H1 (cell line): ENCODE measurements around the gene PTPRH. TPM values are rescaled to one million over a fixed set of nuclear protein-coding genes. Genes with fewer than 3 reads are reported as not detected.

Experiments used
- CTCF ChIA-PET: fragments of 300-600 bp; sonication (Branson Sonifier 250); formaldehyde crosslinking; loops from one replicate; lab custom pipeline; 2021; ENCODE audit not compliant: partially characterized antibody; lab: Charles Lee
- POLR2A ChIA-PET: fragments of 300-600 bp; sonication (Branson Sonifier 250); formaldehyde crosslinking; loops from one replicate; lab custom pipeline; 2021; ENCODE audit warnings: inconsistent platforms; ENCODE audit not compliant: partially characterized antibody; lab: Charles Lee
- DNase-seq, 2 experiments: peaks; one replicate each; pipeline versions ENCODE4 v3.0.0 to v3.0.0-alpha.2; 2010 to 2022; ENCODE audit warnings: low spot score in 2 of 2, low read depth in 1 of 2, mixed read lengths in 1 of 2
- FAIRE-seq: peaks from 2 replicates; lab custom pipeline; 2011; peaks lifted over from hg19 to GRCh38; lab: Jason Lieb, UNC
- H2AFZ ChIP-seq: 2 replicates; pipeline ENCODE4 v1.8.1; 2012; ENCODE audit warnings: low read length, inconsistent platforms
- H2AK5ac ChIP-seq: 2 replicates; pipeline ENCODE4 v1.6.1; 2013; ENCODE audit warnings: low read depth, low read length
- H2BK120ac ChIP-seq: replicated peaks from 2 replicates; pipeline ENCODE3; 2013; ENCODE audit warnings: low read depth, low read length, inconsistent platforms
- H2BK12ac ChIP-seq: 2 replicates; pipeline ENCODE4 v1.6.1; 2013; ENCODE audit warnings: low read depth, low read length
- H2BK15ac ChIP-seq: 2 replicates; pipeline ENCODE4 v1.6.1; 2013; ENCODE audit warnings: low read length
- H2BK20ac ChIP-seq: 2 replicates; pipeline ENCODE4 v1.6.1; 2013; ENCODE audit warnings: low read length
- H2BK5ac ChIP-seq: 2 replicates; pipeline ENCODE4 v1.6.1; 2013; ENCODE audit warnings: low read depth, low read length
- H3K14ac ChIP-seq: 2 replicates; pipeline ENCODE4 v1.6.1; 2013; ENCODE audit warnings: inconsistent platforms; ENCODE audit not compliant: insufficient read length
- H3K18ac ChIP-seq: 2 replicates; pipeline ENCODE4 v1.6.1; 2013; ENCODE audit warnings: low read length; ENCODE audit errors: extremely low read depth
- H3K23ac ChIP-seq: 2 replicates; pipeline ENCODE4 v1.6.1; 2013; ENCODE audit warnings: inconsistent platforms; ENCODE audit not compliant: insufficient read length
- H3K23me2 ChIP-seq: 2 replicates; pipeline ENCODE4 v1.6.1; 2013; ENCODE audit warnings: low read depth, low read length
- H3K27ac ChIP-seq: 2 replicates; pipeline ENCODE4 v1.6.1; 2011; ENCODE audit warnings: low read depth, low read length, inconsistent platforms
- H3K27me3 ChIP-seq, 4 experiments: replicated peaks in 1 of 4; 1 replicate in 1 of 4; 2 replicates in 3 of 4; pipeline versions ENCODE4 v1.6.1 to v1.8.1; 2011 to 2013; ENCODE audit warnings: low read length in 3 of 4, mild to moderate bottlenecking in 3 of 4, inconsistent platforms in 2 of 4, mixed read lengths in 2 of 4, moderate library complexity in 1 of 4; ENCODE audit not compliant: control insufficient read depth in 3 of 4, insufficient read depth in 3 of 4; ENCODE audit errors: extremely low read depth in 1 of 4
- H3K36me3 ChIP-seq, 4 experiments: 2 replicates each; pipeline versions ENCODE4 v1.6.1 to v1.8.1; 2011 to 2013; ENCODE audit warnings: mild to moderate bottlenecking in 4 of 4, low read length in 3 of 4, moderate library complexity in 2 of 4, control low read depth in 1 of 4, inconsistent platforms in 1 of 4; ENCODE audit not compliant: insufficient read depth in 4 of 4, control insufficient read depth in 2 of 4
- H3K4ac ChIP-seq: replicated peaks from 2 replicates; pipeline ENCODE3; 2013; ENCODE audit warnings: low read length, low read depth, mixed read lengths, inconsistent platforms; ENCODE audit not compliant: insufficient read length
- H3K4me1 ChIP-seq, 4 experiments: replicated peaks in 1 of 4; 1 replicate in 1 of 4; 2 replicates in 3 of 4; pipeline versions ENCODE4 v1.6.1 to v1.8.1; 2011 to 2013; ENCODE audit warnings: low read length in 3 of 4, inconsistent platforms in 2 of 4, mixed read lengths in 1 of 4; ENCODE audit not compliant: insufficient read depth in 4 of 4, control insufficient read depth in 3 of 4
- H3K4me2 ChIP-seq, 2 experiments: 2 replicates each; pipeline versions ENCODE4 v1.6.1 to v1.8.1; 2011 to 2013; ENCODE audit warnings: low read depth in 2 of 2, low read length in 2 of 2, control low read depth in 1 of 2, inconsistent platforms in 1 of 2, mild to moderate bottlenecking in 1 of 2; ENCODE audit not compliant: insufficient read depth in 1 of 2
- H3K4me3 ChIP-seq, 4 experiments: fragments of 200-600, 300-600 bp in 1 of 4; sonication (generic), shearing (Covaris generic), sonication (Bioruptor Twin) in 1 of 4; 2 replicates each; pipeline versions ENCODE4 v1.5.1 to v1.8.1; 2011 to 2016; ENCODE audit warnings: low read length in 4 of 4, low read depth in 3 of 4, control low read depth in 2 of 4, inconsistent platforms in 2 of 4, mild to moderate bottlenecking in 2 of 4, mixed read lengths in 1 of 4, moderate library complexity in 1 of 4; ENCODE audit not compliant: insufficient read depth in 2 of 4; ENCODE audit errors: extremely low read depth in 1 of 4
- H3K56ac ChIP-seq: replicated peaks from 2 replicates; pipeline ENCODE3; 2013; ENCODE audit warnings: low read depth, mild to moderate bottlenecking, mixed read lengths, low read length, inconsistent platforms; ENCODE audit not compliant: insufficient read length
- H3K79me1 ChIP-seq: 2 replicates; pipeline ENCODE4 v1.6.1; 2013; ENCODE audit warnings: low read depth, low read length, control low read depth
- H3K79me2 ChIP-seq, 2 experiments: 2 replicates each; pipeline versions ENCODE4 v1.6.1 to v1.8.1; 2012 to 2013; ENCODE audit warnings: low read length in 2 of 2, mild to moderate bottlenecking in 2 of 2, inconsistent platforms in 1 of 2; ENCODE audit not compliant: insufficient read depth in 2 of 2, control insufficient read depth in 1 of 2
- H3K9ac ChIP-seq, 4 experiments: replicated peaks in 1 of 4; 1 replicate in 1 of 4; 2 replicates in 3 of 4; pipeline versions ENCODE4 v1.6.1 to v1.8.1; 2011 to 2013; ENCODE audit warnings: low read depth in 3 of 4, low read length in 3 of 4, control low read depth in 2 of 4, mild to moderate bottlenecking in 2 of 4, moderate library complexity in 2 of 4, inconsistent platforms in 1 of 4; ENCODE audit errors: extremely low read depth in 1 of 4
- H3K9me3 ChIP-seq, 2 experiments: 2 replicates each; pipeline versions ENCODE4 v1.6.1 to v1.8.1; 2012 to 2013; ENCODE audit warnings: mild to moderate bottlenecking in 2 of 2, moderate library complexity in 2 of 2, control low read depth in 1 of 2, inconsistent platforms in 1 of 2, low read depth in 1 of 2, low read length in 1 of 2, mixed read lengths in 1 of 2; ENCODE audit not compliant: insufficient read depth in 2 of 2
- H4K20me1 ChIP-seq, 2 experiments: replicated peaks in 1 of 2; 2 replicates each; pipeline versions ENCODE3 to v1.8.1; 2011 to 2013; ENCODE audit warnings: inconsistent platforms in 2 of 2, low read length in 2 of 2, mild to moderate bottlenecking in 1 of 2; ENCODE audit not compliant: insufficient read depth in 2 of 2, control insufficient read depth in 1 of 2
- H4K5ac ChIP-seq: 2 replicates; pipeline ENCODE4 v1.6.1; 2013; ENCODE audit warnings: low read length, low read depth, mixed read lengths, inconsistent platforms; ENCODE audit not compliant: insufficient read length
- H4K8ac ChIP-seq: 2 replicates; pipeline ENCODE4 v1.8.0; 2013; ENCODE audit warnings: mild to moderate bottlenecking, moderate library complexity, low read length, inconsistent platforms; ENCODE audit not compliant: insufficient read depth; ENCODE audit errors: extremely low read depth
- H4K91ac ChIP-seq: replicated peaks from 2 replicates; pipeline ENCODE3; 2013; ENCODE audit warnings: low read length, mixed read lengths, inconsistent platforms; ENCODE audit not compliant: insufficient read length
- EP300 ChIP-seq, 2 experiments: IDR thresholded peaks; 1 replicate in 1 of 2; 2 replicates in 1 of 2; pipeline ENCODE4 v1.6.1; 2011 to 2012; ENCODE audit warnings: low read depth in 2 of 2, low read length in 2 of 2, mild to moderate bottlenecking in 2 of 2, borderline replicate concordance in 1 of 2, inconsistent platforms in 1 of 2, moderate library complexity in 1 of 2
- JUN ChIP-seq: IDR thresholded peaks from 2 replicates; pipeline ENCODE4 v1.6.1; 2011; ENCODE audit warnings: low read depth, mild to moderate bottlenecking, improper control_type of control experiment, low read length
- POLR2AphosphoS5 ChIP-seq: IDR thresholded peaks from 2 replicates; pipeline ENCODE4 v1.6.1; 2011; ENCODE audit warnings: low read depth, low read length
- RNF2 ChIP-seq: fragments of 200-900, 300-1000 bp; sonication (generic); IDR thresholded peaks from 2 replicates; pipeline ENCODE4 v1.7.1; 2016; ENCODE audit warnings: borderline replicate concordance, low read depth, mild to moderate bottlenecking, antibody characterized with exemption, low read length; ENCODE audit not compliant: poor library complexity, severe bottlenecking; ENCODE audit errors: missing control alignments
- SAP30 ChIP-seq: fragments of 300-600 bp; sonication (generic); IDR thresholded peaks from 2 replicates; pipeline ENCODE4 v1.7.1; 2012; ENCODE audit warnings: low read length, moderate library complexity, mild to moderate bottlenecking, inconsistent platforms; ENCODE audit not compliant: insufficient read depth, insufficient replicate concordance
- SIN3A ChIP-seq, 2 experiments: IDR thresholded peaks in 1 of 2; conservative IDR thresholded peaks in 1 of 2; 2 replicates each; pipeline ENCODE4 v1.6.1; 2011 to 2012; ENCODE audit warnings: low read length in 2 of 2, improper control_type of control experiment in 1 of 2, low read depth in 1 of 2, mild to moderate bottlenecking in 1 of 2
- SP4 ChIP-seq: IDR thresholded peaks from 2 replicates; pipeline ENCODE4 v1.6.1; 2012; ENCODE audit warnings: low read length, inconsistent platforms
- WGBS, 2 experiments: shearing (Covaris generic) in 1 of 2; methylation state at CpG; one replicate each; pipeline versions ENCODE4 v1.1.6 to v1.1.7; 2013 to 2015; ENCODE audit warnings: low lambda C conversion rate in 2 of 2, mixed read lengths in 2 of 2, inconsistent platforms in 1 of 2, low coverage in 1 of 2, missing lambda C conversion rate in 1 of 2; ENCODE audit not compliant: insufficient replicate concordance in 2 of 2, insufficient coverage in 1 of 2, insufficient read length in 1 of 2; ENCODE audit errors: extremely low coverage in 1 of 2, missing lambda C conversion rate in 1 of 2; 5-methylcytosine and 5-hydroxymethylcytosine counted together
- polyA plus RNA-seq, 7 experiments: library from polyadenylated mRNA; depleted of rRNA in 3 of 7; stranded (reverse) in 5 of 7; unstranded in 2 of 7; fragments of >200 nt in 5 of 7; fragments of 200-250 nt in 2 of 7; gene quantifications; 1 replicate in 5 of 7; 2 replicates in 1 of 7; 4 replicates in 1 of 7; pipeline versions ENCODE4 v1.2.1 to v1.2.3, GENCODE V29; 2011 to 2013; ENCODE audit warnings: missing spikeins in 2 of 7, mixed read lengths in 2 of 7
- total RNA-seq: library from RNA; stranded (reverse); fragmentation: NEBNext Ultra II Directional; extraction: Animal tissue kit (Norgen Biotek cat#: 25700); gene quantifications from 2 replicates; pipeline ENCODE4 v1.2.1, GENCODE V29; 2021
- TF ChIP-seq, protein P1 (sequence below): IDR thresholded peaks from 2 replicates; pipeline ENCODE4 v1.6.1; 2011; ENCODE audit warnings: low read length, improper control_type of control experiment
- TF ChIP-seq, protein P2 (sequence below): IDR thresholded peaks from 2 replicates; pipeline ENCODE4 v1.6.1; 2012; ENCODE audit warnings: inconsistent platforms

Gene PTPRH
- total and polyA plus RNA-seq, 2 of the 8 experiments (the other 6 are each of a cell fraction or from before 2014, with no cell fraction given), result 0.30 to 0.39 TPM

DNA sequence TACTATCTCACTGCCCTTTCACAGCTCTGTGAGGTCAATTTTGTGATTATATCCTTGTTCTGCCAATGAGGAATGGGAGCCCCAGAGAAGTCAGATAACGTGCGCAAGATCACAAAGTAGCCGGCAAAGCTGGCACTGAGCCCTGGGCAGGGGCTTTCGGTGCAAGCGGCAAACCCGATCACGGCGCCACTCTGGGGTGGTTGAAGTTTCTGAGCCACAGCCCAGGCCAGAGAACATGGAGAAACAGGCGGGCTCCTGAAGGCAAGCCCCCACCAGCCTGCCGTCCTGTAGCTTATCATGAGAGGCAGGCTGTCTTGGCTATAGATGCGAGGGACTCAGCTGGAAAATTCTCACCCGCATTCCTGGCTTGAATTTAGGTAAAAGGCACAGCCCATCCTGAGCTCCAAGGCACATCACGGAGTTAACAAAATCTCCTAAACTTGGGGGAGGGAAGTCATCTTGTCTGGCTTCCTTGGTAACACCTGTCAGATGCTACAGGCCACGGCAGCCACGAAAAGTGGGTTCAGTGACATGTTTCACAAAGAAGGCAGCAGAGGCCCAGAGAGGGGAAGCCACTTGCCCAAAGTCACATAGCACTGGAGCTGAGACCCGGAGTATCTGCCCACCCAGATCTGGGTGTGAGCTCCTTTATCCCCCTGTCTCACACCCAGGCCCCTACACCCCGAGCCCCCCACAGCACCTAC lies 72.8 kb downstream of the PTPRH start:
- Histone ChIP-seq H3K27ac (no peak overlapping the region), H3K36me3 (peaks cover 0 to 26% (median 4%) of the 10 kb centered on the region in 4 experiments; a peak in 4 of 8 replicates), H3K27me3 (no peaks in the 10 kb centered on the region), H3K4me2 (no peak overlapping the region), H3K56ac (no peak overlapping the region), H2BK120ac (no peak overlapping the region), H3K79me1 (no peaks in the 10 kb centered on the region), H3K18ac (no peak overlapping the region), H3K23me2 (no peaks in the 10 kb centered on the region), H3K14ac (no peak overlapping the region), H2BK20ac (no peak overlapping the region), H2BK12ac (no peak overlapping the region), H3K4ac (no peak overlapping the region), H3K9me3 (no peaks in the 10 kb centered on the region), H4K5ac (no peak overlapping the region), H2AFZ (no peak overlapping the region), H4K91ac (no peak overlapping the region), H3K4me1 (no peaks in the 10 kb centered on the region; a peak in 1 of 7 replicates), H4K8ac (no peak overlapping the region), H3K4me3 (no peak overlapping the region), H2BK15ac (no peak overlapping the region), H3K79me2 (no peaks in the 10 kb centered on the region), H4K20me1 (no peaks in the 10 kb centered on the region), H3K23ac (no peak overlapping the region), H3K9ac (no peak overlapping the region), H2AK5ac (no peak overlapping the region), H2BK5ac (no peak overlapping the region)
- ChIA-PET CTCF (interaction anchor here (0.7 to 2.1 kb wide), 19 partner anchors 7 to 658 kb away, joined by 3 to 16 read pairs (median 4); partner anchors contain the start of genes DNAAF3, PPP1R12C and TNNT1), POLR2A (interaction anchor here (1.0 to 1.7 kb wide), 5 partner anchors 10 to 55 kb away, joined by 3 to 9 read pairs (median 3); partner anchors contain the start of gene PPP1R12C)
- WGBS, 2 experiments, result 93% methylated on average over 17 of the region's 17 CpGs; no CpG with 5 or more reads in 1 of the 2 experiments
- FAIRE-seq (no peak), DNase-seq (no peak)
- TF ChIP-seq SP4, result no peak
- TF ChIP-seq EP300 (IDR thresholded peaks at IDR 0.05; ENCODE audit: borderline replicate concordance in 1 of 2, low read depth in 2 of 2, low read length in 2 of 2), result no peak
- TF ChIP-seq, protein P1, sequence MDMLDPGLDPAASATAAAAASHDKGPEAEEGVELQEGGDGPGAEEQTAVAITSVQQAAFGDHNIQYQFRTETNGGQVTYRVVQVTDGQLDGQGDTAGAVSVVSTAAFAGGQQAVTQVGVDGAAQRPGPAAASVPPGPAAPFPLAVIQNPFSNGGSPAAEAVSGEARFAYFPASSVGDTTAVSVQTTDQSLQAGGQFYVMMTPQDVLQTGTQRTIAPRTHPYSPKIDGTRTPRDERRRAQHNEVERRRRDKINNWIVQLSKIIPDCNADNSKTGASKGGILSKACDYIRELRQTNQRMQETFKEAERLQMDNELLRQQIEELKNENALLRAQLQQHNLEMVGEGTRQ, result no peak
- TF ChIP-seq RNF2, result no peak
- no peak for TF ChIP-seq SIN3A (conservative IDR thresholded peaks at IDR 0.05 in 1 of 2, IDR thresholded peaks at IDR 0.05 in 1 of 2; ENCODE audit: low read depth in 1 of 2, low read length in 2 of 2)
- no peak for TF ChIP-seq SAP30
- TF ChIP-seq JUN, result no peak
- TF ChIP-seq, protein P2, sequence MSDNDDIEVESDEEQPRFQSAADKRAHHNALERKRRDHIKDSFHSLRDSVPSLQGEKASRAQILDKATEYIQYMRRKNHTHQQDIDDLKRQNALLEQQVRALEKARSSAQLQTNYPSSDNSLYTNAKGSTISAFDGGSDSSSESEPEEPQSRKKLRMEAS, result no peak
- no peak for TF ChIP-seq POLR2AphosphoS5
